Common myeloid progenitor, CD34-positive (primary cell): Measurements from ENCODE around the gene DTNBP1.

Experiments used
- CTCF ChIA-PET: fragments of 350-600 bp; sonication (Branson Sonifier 250); formaldehyde crosslinking; loops from one replicate; lab custom pipeline; 2021; ENCODE audit warnings: antibody characterized with exemption; lab: Charles Lee
- POLR2A ChIA-PET: fragments of 350-600 bp; sonication (Branson Sonifier 250); formaldehyde crosslinking; loops from one replicate; lab custom pipeline; 2021; ENCODE audit warnings: antibody characterized with exemption; lab: Charles Lee
- DNase-seq, 3 donors: peaks; one replicate each; pipeline versions ENCODE4 v3.0.0 to v3.0.0-alpha.2; 2013
- H3K27ac ChIP-seq, 2 experiments: 1 replicate in 1 of 2; 2 replicates in 1 of 2; pipeline ENCODE4 v1.7.0; 2013; ENCODE audit warnings: inconsistent platforms in 2 of 2, low read length in 2 of 2, mild to moderate bottlenecking in 2 of 2, low read depth in 1 of 2, moderate library complexity in 1 of 2; ENCODE audit not compliant: severe bottlenecking in 2 of 2, insufficient read depth in 1 of 2, poor library complexity in 1 of 2
- H3K27me3 ChIP-seq, 5 experiments: replicated peaks in 2 of 5; 1 replicate in 3 of 5; 2 replicates in 2 of 5; pipeline versions ENCODE4 v1.6.1 to v1.7.0; 2013; ENCODE audit warnings: low read length in 4 of 5, mild to moderate bottlenecking in 2 of 5, moderate library complexity in 2 of 5, inconsistent platforms in 1 of 5; ENCODE audit not compliant: insufficient read depth in 5 of 5, control insufficient read depth in 4 of 5
- H3K36me3 ChIP-seq, 4 experiments: 1 replicate in 2 of 4; 2 replicates in 2 of 4; pipeline versions ENCODE4 v1.6.1 to v1.7.0; 2013; ENCODE audit warnings: low read length in 3 of 4, control low read depth in 1 of 4, mild to moderate bottlenecking in 1 of 4; ENCODE audit not compliant: control insufficient read depth in 4 of 4, insufficient read depth in 4 of 4
- H3K4me1 ChIP-seq, 4 experiments: 1 replicate in 3 of 4; 2 replicates in 1 of 4; pipeline versions ENCODE4 v1.6.1 to v1.7.1; 2013; ENCODE audit warnings: low read length in 3 of 4, mild to moderate bottlenecking in 3 of 4, control low read depth in 1 of 4, inconsistent platforms in 1 of 4, moderate library complexity in 1 of 4; ENCODE audit not compliant: control insufficient read depth in 4 of 4, insufficient read depth in 4 of 4; ENCODE audit errors: control extremely low read depth in 1 of 4
- H3K4me3 ChIP-seq, 7 experiments: 1 replicate in 4 of 7; 2 replicates in 3 of 7; pipeline versions ENCODE4 v1.5.1 to v1.7.0; 2013; ENCODE audit warnings: mild to moderate bottlenecking in 7 of 7, low read length in 6 of 7, moderate library complexity in 6 of 7, inconsistent platforms in 2 of 7, low read depth in 2 of 7, control low read depth in 1 of 7; ENCODE audit not compliant: insufficient read depth in 4 of 7, control insufficient read depth in 1 of 7; ENCODE audit errors: extremely low read depth in 1 of 7
- H3K9me3 ChIP-seq, 5 experiments: 1 replicate in 4 of 5; 2 replicates in 1 of 5; pipeline versions ENCODE4 v1.6.1 to v1.7.1; 2013; ENCODE audit warnings: low read length in 4 of 5, mild to moderate bottlenecking in 2 of 5, inconsistent platforms in 1 of 5, low read depth in 1 of 5, moderate library complexity in 1 of 5; ENCODE audit not compliant: control insufficient read depth in 4 of 5, insufficient read depth in 2 of 5; ENCODE audit errors: control extremely low read depth in 1 of 5
- WGBS: methylation state at CpG from one replicate; pipeline ENCODE4 v1.1.5; 2013; ENCODE audit not compliant: insufficient coverage; 5-methylcytosine and 5-hydroxymethylcytosine counted together

The DTNBP1 gene

DNA sequence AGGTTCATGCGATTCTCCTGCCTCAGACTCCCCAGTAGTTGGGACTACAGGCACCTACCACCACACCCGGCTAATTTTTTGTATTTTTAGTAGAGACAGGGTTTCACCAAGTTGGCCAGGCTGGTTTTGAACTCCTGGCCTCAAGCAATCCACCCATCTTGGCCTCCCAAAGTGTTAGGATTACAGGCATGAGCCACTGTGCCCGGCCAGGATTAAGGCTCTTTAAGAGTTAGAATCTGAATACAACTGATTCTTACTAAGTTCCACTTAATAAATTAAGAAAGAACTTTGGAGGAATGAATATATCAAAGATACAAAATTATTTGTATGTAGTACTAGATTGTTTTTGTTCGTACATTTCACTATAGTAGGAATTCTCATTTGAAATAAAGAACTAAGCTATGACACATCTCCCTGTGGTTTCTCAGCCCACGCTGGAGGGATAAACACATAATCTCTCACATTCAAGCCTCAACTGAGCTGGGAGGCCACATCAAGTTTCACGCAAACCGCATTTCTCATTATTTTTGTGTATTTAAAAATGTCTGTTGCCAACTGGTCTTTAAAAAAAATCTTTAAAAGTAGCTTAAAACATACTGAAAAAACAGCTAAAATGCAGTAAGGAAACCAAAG lies 34.2 kb downstream of the DTNBP1 start:
- Histone ChIP-seq H3K27me3 (no peaks in the 10 kb centered on the region), H3K36me3 (peaks cover 2 to 28% (median 18%) of the 10 kb centered on the region in 4 experiments), H3K9me3 (no peaks in the 10 kb centered on the region), H3K27ac (peak overlapping the region in 1 of 2 experiments; percentile 10), H3K4me1 (no peaks in the 10 kb centered on the region), H3K4me3 (no peak overlapping the region)
- DNase-seq, result peak in 2 of 3 donors; percentile 46 to 62
- 73% methylated on average over 3 of the region's 7 CpGs for WGBS
- ChIA-PET POLR2A (interaction anchor here (0.6 kb wide), 1 partner anchor 500 kb away, joined by 3 read pairs; no protein-coding TSS in a partner anchor), CTCF (interaction anchor here (0.8 kb wide), 1 partner anchor 109 kb away, joined by 3 read pairs; no protein-coding TSS in a partner anchor)

DNA sequence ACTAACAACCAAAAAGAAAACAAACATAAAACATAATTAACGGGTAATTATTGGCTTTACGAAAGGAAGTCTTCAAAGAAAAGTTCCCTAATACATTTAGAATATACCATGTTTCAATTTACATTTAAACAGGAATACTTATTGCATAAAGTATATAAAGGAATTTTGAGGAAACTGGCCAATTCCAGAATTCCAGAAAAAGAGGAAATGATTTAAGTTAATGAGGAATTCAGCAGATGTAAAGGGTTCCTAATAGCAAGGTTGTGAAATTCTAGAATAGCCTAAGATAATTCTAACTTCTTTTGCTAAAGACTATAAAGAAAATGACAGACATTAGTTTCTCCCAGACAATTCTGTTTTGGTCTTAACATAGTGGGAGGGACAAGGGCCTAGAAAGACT lies 35.0 kb downstream of the DTNBP1 start:
- no peaks in the 10 kb centered on the region for H3K27me3 ChIP-seq
- no peaks in the 10 kb centered on the region for H3K9me3 ChIP-seq
- no peak overlapping the region for H3K27ac ChIP-seq
- ChIA-PET POLR2A (no interaction called here), CTCF (interaction anchor here (1.2 kb wide), 1 partner anchor 9 kb away, joined by 3 read pairs; no protein-coding TSS in a partner anchor)
- no peak overlapping the region for H3K4me3 ChIP-seq
- DNase-seq, result no peak
- no CpG with 5 or more reads among the region's 2 CpGs for WGBS
- peaks cover 2 to 31% (median 16%) of the 10 kb centered on the region in 4 experiments for H3K36me3 ChIP-seq
- H3K4me1 ChIP-seq, result peaks cover 0 to 6% (median 4%) of the 10 kb centered on the region in 4 experiments

DNA sequence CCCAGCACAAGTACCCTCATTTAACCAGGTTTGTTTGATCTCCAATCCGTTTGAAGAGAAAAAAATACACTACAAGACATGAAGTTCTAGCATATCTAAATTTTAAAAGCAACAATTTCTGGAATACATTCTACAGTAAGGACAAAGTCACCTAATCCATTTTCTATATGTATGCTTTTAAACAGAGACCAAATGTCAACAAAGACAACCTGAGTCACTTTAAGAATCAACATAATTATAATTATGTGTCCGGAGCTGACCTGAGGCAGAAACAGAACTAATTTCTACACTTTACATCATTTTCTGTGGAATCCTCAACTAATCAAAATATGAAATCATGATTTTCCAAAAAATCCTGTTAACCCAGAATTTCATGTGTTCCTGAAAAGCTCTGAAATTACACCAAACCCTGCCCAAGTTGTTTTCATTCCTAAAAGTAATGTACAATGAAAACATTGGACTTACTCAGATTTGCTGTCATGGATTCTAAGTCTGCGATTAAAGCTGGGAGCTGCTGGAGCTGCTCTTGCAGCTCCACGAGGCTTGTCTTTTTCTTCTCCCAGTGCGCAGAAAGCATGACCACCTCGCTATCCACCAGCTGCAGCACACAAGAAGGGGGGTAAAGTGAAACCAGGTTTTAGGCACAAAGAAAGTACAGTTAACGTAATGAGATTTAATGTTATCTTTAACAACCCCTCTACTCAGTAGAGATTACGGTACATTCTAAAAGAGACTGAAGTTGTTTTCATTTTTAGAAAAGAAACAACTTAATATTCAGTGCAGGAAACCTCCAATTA lies 35.8 kb downstream of the DTNBP1 start:
- Histone ChIP-seq H3K27me3 (no peaks in the 10 kb centered on the region), H3K36me3 (peaks cover 2 to 31% (median 16%) of the 10 kb centered on the region in 4 experiments), H3K4me3 (no peak overlapping the region), H3K9me3 (no peaks in the 10 kb centered on the region), H3K4me1 (peaks cover 6 to 13% (median 10%) of the 10 kb centered on the region in 4 experiments), H3K27ac (peak overlapping the region in 1 of 2 experiments; percentile 30)
- peak in 1 of 3 donors; percentile 24 for DNase-seq
- WGBS, result 98% methylated on average over 7 of the region's 8 CpGs
- CTCF ChIA-PET, result interaction anchor here (1.0 to 2.4 kb wide), 9 partner anchors 8 to 1719 kb away, joined by 3 to 8 read pairs (median 3); no protein-coding TSS in a partner anchor
- POLR2A ChIA-PET, result interaction anchor here (1.0 kb wide), 1 partner anchor 122 kb away, joined by 3 read pairs; no protein-coding TSS in a partner anchor

DNA sequence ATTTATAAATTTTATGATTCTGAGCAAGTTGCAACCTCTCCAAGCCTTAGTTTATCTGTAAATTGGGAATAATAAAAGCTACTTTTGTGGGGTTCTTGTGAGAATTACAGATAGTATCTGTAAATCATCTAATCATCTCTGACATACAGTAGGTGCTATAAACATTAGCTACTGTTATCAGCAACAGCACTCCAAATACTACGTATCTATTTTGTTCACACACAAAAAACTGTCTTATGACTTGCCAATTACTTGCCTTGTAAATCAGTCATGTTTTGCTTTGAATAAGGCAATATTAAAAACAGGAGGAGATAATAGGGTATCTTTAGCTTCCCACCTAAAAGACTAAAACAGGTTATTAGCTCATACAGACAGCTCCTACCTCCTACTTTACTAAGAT lies 36.7 kb downstream of the DTNBP1 start:
- Histone ChIP-seq H3K9me3 (no peaks in the 10 kb centered on the region), H3K36me3 (peaks cover 2 to 26% (median 16%) of the 10 kb centered on the region in 4 experiments), H3K4me3 (no peak overlapping the region), H3K27me3 (no peaks in the 10 kb centered on the region), H3K27ac (no peak overlapping the region), H3K4me1 (peaks cover 8 to 22% (median 17%) of the 10 kb centered on the region in 4 experiments)
- no CpG with 5 or more reads among the region's 1 CpG for WGBS
- no peak for DNase-seq
- ChIA-PET POLR2A (interaction anchor here (1.0 kb wide), 1 partner anchor 121 kb away, joined by 3 read pairs; no protein-coding TSS in a partner anchor), CTCF (interaction anchor here (1.0 to 2.4 kb wide), 9 partner anchors 11 to 1718 kb away, joined by 3 to 8 read pairs (median 4); no protein-coding TSS in a partner anchor)

DNA sequence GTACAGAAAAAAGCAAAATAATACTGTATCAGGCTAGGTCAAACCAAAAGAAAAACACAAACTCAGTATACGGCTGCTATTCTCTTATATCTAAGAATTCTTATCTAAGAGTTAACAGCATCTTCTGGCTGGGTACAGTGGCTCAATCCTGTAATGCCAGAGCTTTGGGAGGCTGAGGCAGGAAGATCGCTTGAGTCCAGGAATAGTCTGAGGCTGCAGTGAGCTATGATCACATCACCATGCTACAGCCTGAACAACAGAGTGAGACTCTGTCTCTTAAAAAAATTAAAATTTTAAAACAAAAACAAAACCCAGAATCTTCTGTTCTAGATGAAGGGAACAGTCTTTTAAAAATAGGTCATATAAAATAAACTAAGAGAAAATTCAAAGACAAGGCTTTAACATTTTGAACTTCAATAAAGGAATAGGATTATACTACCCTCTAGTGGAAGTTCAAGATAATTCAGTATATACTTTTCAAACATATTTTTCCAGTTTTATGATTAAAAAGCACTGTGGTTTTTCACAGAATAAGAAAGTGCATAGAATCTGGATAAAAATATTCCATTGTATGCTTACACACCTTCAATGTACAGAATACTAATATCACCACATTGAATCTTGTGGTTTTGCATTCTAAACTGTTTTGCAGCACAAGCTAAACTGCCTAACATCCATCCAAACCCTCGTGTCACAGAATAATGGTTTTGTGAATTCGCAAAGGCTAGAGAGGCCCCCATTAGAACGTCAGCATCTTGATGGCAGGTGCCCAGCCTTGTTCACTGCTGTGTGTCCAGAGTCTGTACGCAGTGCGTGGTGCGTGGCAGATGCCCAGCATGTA lies 39.3 kb downstream of the DTNBP1 start:
- 89% methylated on average over 6 of the region's 8 CpGs for WGBS
- peaks cover 2 to 26% (median 18%) of the 10 kb centered on the region in 4 experiments for H3K36me3 ChIP-seq
- H3K4me3 ChIP-seq, result no peak overlapping the region
- H3K9me3 ChIP-seq, result no peaks in the 10 kb centered on the region
- H3K27me3 ChIP-seq, result no peaks in the 10 kb centered on the region
- ChIA-PET CTCF (interaction anchor here (0.6 to 3.9 kb wide), 25 partner anchors 10 to 1715 kb away, joined by 3 to 15 read pairs (median 4); no protein-coding TSS in a partner anchor), POLR2A (no interaction called here)
- peak; percentile 23 to 62 (median 54) for DNase-seq
- peak overlapping the region in 1 of 2 experiments; percentile 60 for H3K27ac ChIP-seq
- H3K4me1 ChIP-seq, result peaks cover 8 to 29% (median 19%) of the 10 kb centered on the region in 4 experiments

DNA sequence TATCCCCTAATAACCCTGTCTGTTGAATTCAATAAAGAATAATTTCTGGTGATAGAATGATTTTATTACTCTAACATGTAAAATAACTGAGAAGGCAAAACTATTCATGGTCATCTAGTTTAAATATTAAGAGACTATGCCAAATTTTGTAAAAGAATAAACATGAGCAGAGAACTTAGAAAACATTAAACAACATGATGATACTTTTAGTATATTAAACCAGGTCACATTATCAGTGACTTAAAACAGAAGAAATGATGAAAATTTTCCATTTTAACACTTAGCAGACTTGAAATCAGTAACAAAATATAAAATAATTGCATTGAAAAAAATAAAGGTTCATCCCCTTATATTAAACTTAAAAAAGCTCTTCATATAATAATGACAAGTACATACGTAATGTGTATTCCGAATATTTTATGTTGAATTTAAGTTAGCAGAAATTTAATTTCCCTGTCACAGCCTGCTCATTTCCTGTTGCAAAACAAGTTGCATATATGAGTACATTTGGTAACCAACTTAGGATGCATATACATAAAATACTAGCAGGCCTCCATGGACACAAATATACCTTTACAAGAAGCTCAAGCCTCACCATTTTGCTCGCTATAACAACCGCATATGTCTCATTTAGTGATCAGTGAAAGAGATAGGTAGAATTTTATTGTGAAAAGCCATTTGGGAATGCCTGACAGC lies 40.6 kb downstream of the DTNBP1 start:
- Histone ChIP-seq H3K9me3 (no peaks in the 10 kb centered on the region), H3K27me3 (no peaks in the 10 kb centered on the region), H3K27ac (peak overlapping the region; percentile 36 to 77), H3K4me3 (no peak overlapping the region), H3K4me1 (peaks cover 8 to 29% (median 19%) of the 10 kb centered on the region in 4 experiments), H3K36me3 (peaks cover 2 to 29% (median 16%) of the 10 kb centered on the region in 4 experiments)
- ChIA-PET POLR2A (no interaction called here), CTCF (interaction anchor here (1.0 to 3.9 kb wide), 14 partner anchors 10 to 1713 kb away, joined by 3 to 15 read pairs (median 4); no protein-coding TSS in a partner anchor)
- DNase-seq, result peak in 2 of 3 donors; percentile 10 to 14
- 100% methylated on average over 1 of the region's 4 CpGs for WGBS
